Small intestine (tissue), 7 donors: ENCODE results near the gene AS3MT. TPM values are rescaled to one million over a fixed set of nuclear protein-coding genes. Genes with fewer than 3 reads are reported as not detected.
"Not testable (repeated sequence)": the region's sequence is repeated elsewhere in the genome, so short reads cannot be mapped to it uniquely, and the experiment has no call there.

Experiments
- DNase-seq, 2 donors: peaks; one replicate each; pipeline versions ENCODE4 v3.0.0 to v3.0.0-alpha.2; 2013
- FAIRE-seq: peaks from 2 replicates; lab custom pipeline; 2012; peaks lifted over from hg19 to GRCh38; lab: Jason Lieb, UNC
- H3K27ac ChIP-seq, 3 donors: one replicate each; pipeline ENCODE4 v1.5.1; 2013; ENCODE audit warnings: low read length in 2 of 3, mild to moderate bottlenecking in 2 of 3, control low read depth in 1 of 3, inconsistent platforms in 1 of 3, low read depth in 1 of 3, moderate library complexity in 1 of 3
- H3K27me3 ChIP-seq, 3 donors: one replicate each; pipeline ENCODE4 v1.6.1; 2013; ENCODE audit warnings: low read length in 3 of 3, inconsistent platforms in 1 of 3; ENCODE audit not compliant: control insufficient read depth in 3 of 3, insufficient read depth in 3 of 3
- H3K36me3 ChIP-seq, 3 donors: one replicate each; pipeline ENCODE4 v1.6.1; 2013; ENCODE audit warnings: low read length in 3 of 3, inconsistent platforms in 1 of 3, low read depth in 1 of 3, mild to moderate bottlenecking in 1 of 3, moderate library complexity in 1 of 3; ENCODE audit not compliant: control insufficient read depth in 3 of 3, insufficient read depth in 2 of 3
- H3K4me1 ChIP-seq, 3 donors: one replicate each; pipeline ENCODE4 v1.6.1; 2013; ENCODE audit warnings: low read length in 2 of 3, inconsistent platforms in 1 of 3, low read depth in 1 of 3, mild to moderate bottlenecking in 1 of 3, moderate library complexity in 1 of 3; ENCODE audit not compliant: control insufficient read depth in 3 of 3, insufficient read depth in 2 of 3
- H3K4me3 ChIP-seq, 3 donors: one replicate each; pipeline ENCODE4 v1.5.1; 2013; ENCODE audit warnings: low read length in 3 of 3, control low read depth in 1 of 3, inconsistent platforms in 1 of 3, low read depth in 1 of 3, mild to moderate bottlenecking in 1 of 3, moderate library complexity in 1 of 3
- H3K9me3 ChIP-seq, 2 donors: one replicate each; pipeline ENCODE4 v1.6.1; 2013; ENCODE audit warnings: low read depth in 1 of 2, low read length in 1 of 2; ENCODE audit not compliant: control insufficient read depth in 2 of 2, insufficient read depth in 1 of 2
- WGBS, 3 donors: extraction: QIAGEN DNeasy Blood & Tissue Kit; methylation state at CpG; one replicate each; pipeline ENCODE4 v1.1.7; 2013; 5-methylcytosine and 5-hydroxymethylcytosine counted together
- polyA plus RNA-seq, 4 donors: library from polyadenylated mRNA; stranded (reverse) in 3 of 4; unstranded in 1 of 4; fragments of 200-250 nt in 3 of 4; fragments of 120-200 nt in 1 of 4; gene quantifications; one replicate each; pipeline versions ENCODE4 v1.2.1 to v1.2.3, GENCODE V29; 2013
- donor health status: healthy with polysubstance abuse.
- donor health status: control.
- donor health status: control.
- donor health status: Bipolar disorder and iron deficiency.
- donor health status: healthy.

The AS3MT gene
- polyA plus RNA-seq, 4 donors, result 1.6 to 18.6 (median 3.7) TPM

GRCh38 chr10:102844190-102844776, 25.0 kb upstream of the AS3MT start:
- not testable (repeated sequence) for H3K36me3 ChIP-seq, DNase-seq, H3K4me1 ChIP-seq, FAIRE-seq, H3K27ac ChIP-seq, H3K4me3 ChIP-seq, H3K27me3 ChIP-seq
- H3K9me3 ChIP-seq, result peaks cover 0 to 26% of the 10 kb centered on the region in 2 donors
- WGBS, 3 donors, result 72 to 84% (median 82%) methylated on average over 6 of the region's 6 CpGs

- Histone ChIP-seq H3K4me1 (no peaks in the 10 kb centered on the region), H3K4me3 (no peak overlapping the region), H3K9me3 (peaks cover 0 to 22% of the 10 kb centered on the region in 2 donors), H3K27me3 (no peaks in the 10 kb centered on the region), H3K36me3 (no peaks in the 10 kb centered on the region), H3K27ac (no peak overlapping the region)
- no peak for DNase-seq
- 75 to 93% (median 87%) methylated on average over 9 of the region's 9 CpGs for WGBS, 3 donors
- FAIRE-seq, result no peak
Measured at GRCh38 chr10:102845352-102845902, 23.8 kb upstream of the AS3MT start.

DNA sequence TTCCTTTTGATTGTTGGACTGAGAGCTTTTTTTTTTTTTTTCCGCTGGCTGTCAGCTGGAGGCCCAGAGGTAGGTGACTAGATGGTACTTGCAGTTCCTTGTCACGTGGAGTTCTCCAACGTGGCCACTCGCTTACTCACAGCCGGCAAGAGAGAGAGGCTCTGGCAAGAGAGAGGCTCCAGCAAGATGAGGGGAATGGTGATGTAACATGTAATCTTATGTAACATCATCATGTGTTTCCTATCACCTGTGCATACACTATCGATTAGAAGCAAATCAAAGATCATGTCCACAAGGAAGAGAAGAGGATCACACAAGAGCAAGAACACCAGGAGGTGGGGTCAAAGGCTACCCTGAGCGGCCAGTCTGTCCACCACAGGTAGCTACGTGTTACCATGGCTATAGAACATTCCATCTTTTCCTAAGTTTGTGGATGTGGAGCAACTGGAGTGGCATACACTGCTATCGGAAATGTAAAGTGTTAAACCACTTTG, 19.2 kb upstream of the AS3MT start:
- Histone ChIP-seq H3K4me1 (peaks cover 0 to 4% (median 0%) of the 10 kb centered on the region in 3 donors), H3K27ac (no peak overlapping the region), H3K36me3 (no peaks in the 10 kb centered on the region), H3K4me3 (no peak overlapping the region), H3K9me3 (peaks cover 0 to 3% of the 10 kb centered on the region in 2 donors), H3K27me3 (no peaks in the 10 kb centered on the region)
- DNase-seq (no peak), FAIRE-seq (no peak)
- 78 to 80% (median 78%) methylated on average over 9 of the region's 9 CpGs for WGBS, 3 donors

- H3K9me3 ChIP-seq, FAIRE-seq, H3K4me3 ChIP-seq, H3K36me3 ChIP-seq, DNase-seq, H3K4me1 ChIP-seq, H3K27ac ChIP-seq, H3K27me3 ChIP-seq: not testable (repeated sequence)
- WGBS, 3 donors, result 79 to 93% (median 87%) methylated on average over 7 of the region's 7 CpGs
Measured at GRCh38 chr10:102853237-102853636, 16.0 kb upstream of the AS3MT start.

DNA sequence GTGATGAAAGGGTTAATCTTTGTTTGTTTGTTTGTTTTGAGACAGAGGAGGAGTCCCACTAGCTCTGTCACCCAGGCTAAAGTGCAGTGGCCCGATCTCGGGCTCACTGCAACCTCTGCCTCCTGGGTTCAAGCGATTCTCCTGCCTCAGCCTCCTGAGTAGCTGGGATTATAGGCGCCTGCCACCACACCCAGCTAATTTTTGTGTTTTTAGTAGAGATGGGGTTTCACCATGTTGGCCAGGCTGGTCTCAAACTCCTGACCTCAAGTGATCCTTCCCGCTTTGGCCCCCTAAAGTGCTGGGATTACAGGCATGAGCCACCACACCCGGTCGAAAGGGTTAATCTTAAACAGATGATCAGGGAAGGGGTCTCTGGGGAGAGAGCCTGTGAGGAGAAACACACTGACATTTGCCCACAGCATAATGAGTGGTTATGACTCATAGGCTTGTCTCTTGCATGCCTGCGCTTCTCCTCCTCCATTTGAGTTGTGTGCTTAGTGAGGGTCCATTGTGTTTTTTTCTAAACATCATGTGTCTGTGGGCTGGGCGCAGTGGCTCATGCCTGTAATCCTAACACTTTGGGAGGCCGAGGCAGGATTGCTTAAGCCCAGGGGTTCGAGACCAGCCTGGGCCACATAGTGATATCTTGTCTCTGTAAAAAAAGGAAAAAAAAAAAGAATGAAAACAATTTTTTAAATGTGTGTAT, 13.4 kb upstream of the AS3MT start:
- not testable (repeated sequence) for DNase-seq, H3K9me3 ChIP-seq, H3K4me3 ChIP-seq, H3K4me1 ChIP-seq, H3K27ac ChIP-seq, FAIRE-seq, H3K27me3 ChIP-seq, H3K36me3 ChIP-seq
- WGBS, 3 donors, result 67 to 83% (median 78%) methylated on average over 10 to 11 of the region's 11 CpGs

DNA sequence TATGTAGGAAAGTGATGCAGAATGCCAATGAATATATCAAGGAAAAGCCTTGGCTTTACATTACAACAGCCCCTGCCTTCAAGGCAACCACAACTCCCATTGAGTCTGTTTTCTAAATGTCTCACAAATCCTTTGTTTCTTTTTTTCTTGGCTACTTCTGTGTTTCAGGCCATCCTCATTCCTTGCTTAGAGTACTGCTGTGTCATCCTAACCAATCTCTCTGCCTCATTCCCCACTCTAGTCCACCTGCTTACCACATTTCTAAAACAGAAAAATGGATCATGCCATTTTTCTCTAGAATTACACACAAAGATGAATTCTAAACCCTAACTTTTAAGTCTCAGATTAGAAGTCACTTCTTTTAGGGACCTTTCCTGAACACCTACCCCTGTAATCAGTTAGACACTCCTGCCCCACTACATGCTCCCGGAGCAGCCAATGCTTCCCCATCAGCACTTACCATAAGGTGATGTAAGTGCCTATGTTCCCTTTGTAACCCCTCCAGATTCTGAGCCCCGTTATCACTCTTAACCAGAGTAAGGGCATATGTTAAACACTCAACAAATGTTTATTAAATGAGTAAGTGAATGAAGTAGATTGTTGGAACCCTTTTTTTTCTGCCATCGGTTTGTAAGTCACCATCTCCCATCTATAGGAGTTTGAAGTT, 12.4 kb upstream of the AS3MT start:
- Histone ChIP-seq H3K27ac (no peak overlapping the region), H3K9me3 (no peaks in the 10 kb centered on the region), H3K4me1 (peaks cover 0 to 4% (median 0%) of the 10 kb centered on the region in 3 donors), H3K4me3 (no peak overlapping the region), H3K27me3 (no peaks in the 10 kb centered on the region), H3K36me3 (peaks cover 0 to 7% (median 1%) of the 10 kb centered on the region in 3 donors)
- WGBS, 3 donors, result 85 to 89% (median 88%) methylated on average over 3 of the region's 3 CpGs
- FAIRE-seq (no peak), DNase-seq (no peak)

DNA sequence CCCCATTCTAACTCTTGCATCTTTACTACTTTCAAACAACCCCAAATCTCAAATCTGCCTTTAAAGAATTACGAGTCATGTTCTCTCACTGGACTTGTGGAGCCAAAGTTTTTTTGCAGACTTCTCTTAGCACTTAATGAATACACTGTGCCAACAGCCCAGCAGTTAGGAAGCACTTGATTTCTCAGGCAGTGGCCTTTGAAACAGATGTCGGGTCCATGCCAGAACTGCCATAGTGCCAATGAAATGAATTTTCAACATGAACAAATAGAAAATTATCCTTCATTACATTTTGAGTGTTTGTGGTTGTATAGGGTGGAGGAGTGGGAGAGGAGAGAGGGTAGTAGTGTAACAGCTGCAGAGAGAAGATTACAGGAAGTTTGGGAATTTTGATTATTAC, 9.4 kb upstream of the AS3MT start:
- Histone ChIP-seq H3K36me3 (peaks cover 2 to 13% (median 4%) of the 10 kb centered on the region in 3 donors), H3K4me3 (no peak overlapping the region), H3K27me3 (no peaks in the 10 kb centered on the region), H3K9me3 (no peaks in the 10 kb centered on the region), H3K27ac (no peak overlapping the region), H3K4me1 (no peaks in the 10 kb centered on the region)
- DNase-seq, result no peak
- WGBS, 3 donors, result 82 to 89% (median 84%) methylated on average over 2 of the region's 2 CpGs
- no peak for FAIRE-seq

DNA sequence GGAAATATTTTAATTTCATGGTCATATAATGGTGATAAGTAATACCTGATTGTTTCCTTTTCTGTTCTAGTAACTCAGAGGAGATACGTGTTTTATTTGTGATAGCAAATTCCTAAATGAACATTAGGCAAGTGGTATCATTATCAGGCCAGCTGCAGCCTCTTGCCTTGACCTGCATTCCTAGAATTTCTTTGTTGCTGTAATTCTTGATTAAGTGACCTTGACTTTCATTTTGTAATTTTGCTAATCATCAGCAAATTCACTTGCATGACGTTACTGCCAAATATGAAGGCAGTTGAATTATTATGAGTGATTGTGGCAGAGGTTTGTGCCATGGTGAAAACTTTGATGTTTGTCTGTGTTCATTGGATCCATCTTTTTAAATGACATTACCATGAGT, 5.6 kb upstream of the AS3MT start:
- H3K4me3 ChIP-seq, result no peak overlapping the region
- no peaks in the 10 kb centered on the region for H3K9me3 ChIP-seq
- DNase-seq (no peak), FAIRE-seq (no peak)
- H3K27ac ChIP-seq, result no peak overlapping the region
- H3K36me3 ChIP-seq, result peaks cover 2 to 15% (median 4%) of the 10 kb centered on the region in 3 donors
- H3K4me1 ChIP-seq, result no peaks in the 10 kb centered on the region
- WGBS, 3 donors, result 64 to 68% (median 65%) methylated on average over 2 of the region's 2 CpGs
- H3K27me3 ChIP-seq, result no peaks in the 10 kb centered on the region
